NCI-H526 treated with DMSO at 0.1 percent for 48 hours (cell line): Measurements from ENCODE around the gene COMMD4.
"Not testable (repeated sequence)": the region's sequence is repeated elsewhere in the genome, so short reads cannot be mapped to it uniquely, and the experiment has no call there.

Experiments used
- DNase-seq: peaks from one replicate; lab custom pipeline; 2025; lab: John Stamatoyannopoulos, UW

Gene COMMD4

DNA sequence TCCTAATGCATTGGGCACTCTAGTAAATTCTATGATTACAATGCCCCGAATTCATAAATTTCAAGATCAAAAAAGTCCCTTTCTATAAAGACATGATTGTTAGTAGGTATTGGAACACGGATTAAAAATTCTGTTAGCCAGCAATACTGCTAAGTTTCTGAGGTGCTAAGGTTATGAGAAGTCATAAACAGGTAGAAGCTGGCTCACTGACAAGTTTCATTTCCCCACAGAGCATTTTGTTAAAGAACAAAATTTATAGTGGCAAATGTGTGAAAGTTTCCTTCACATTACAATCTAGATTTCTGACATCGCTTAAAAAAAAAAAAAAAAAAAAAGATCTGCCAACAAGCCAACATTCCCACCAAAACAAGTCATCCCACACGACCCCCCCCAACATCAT is 44.9 kb downstream of the COMMD4 start:
- DNase-seq, result no peak

DNA sequence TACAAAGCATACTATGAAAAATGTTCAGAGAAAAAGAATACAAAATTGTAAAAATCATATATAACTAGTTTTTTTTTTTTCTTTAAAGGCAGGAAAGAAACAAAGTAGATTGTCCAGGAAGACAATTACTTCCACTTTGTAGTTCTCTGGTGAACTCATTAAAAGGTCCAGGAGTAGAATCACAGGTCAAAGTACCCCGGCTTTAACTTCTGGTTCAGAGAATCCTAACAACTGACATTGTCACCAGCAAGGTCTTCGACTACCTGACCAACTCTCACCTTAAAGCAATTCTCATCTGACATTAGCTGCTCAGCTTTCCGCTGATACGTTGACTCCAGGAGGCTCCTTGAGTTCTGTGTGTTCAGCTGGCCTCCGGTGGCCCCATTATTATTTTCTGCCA is 48.1 kb downstream of the COMMD4 start:
- not testable (repeated sequence) for DNase-seq
